T-helper 2 cell treated with Interferon-gamma antibody and Interleukin-4, amounts not matched to agents 5 μg/mL and 100 μg/mL, for 36 hours (primary cell): ENCODE data around the gene ASAP2.

ENCODE experiments used
- DNase-seq: peaks from one replicate; pipeline ENCODE4 v3.0.0; 2021; ENCODE audit warnings: low spot score
- H3K27ac Mint-ChIP-seq: one replicate; pipeline ENCODE4 v1.8.0; 2021; ENCODE audit warnings: mild to moderate bottlenecking, mixed read lengths
- H3K27me3 Mint-ChIP-seq: one replicate; pipeline ENCODE4 v1.8.0; 2021; ENCODE audit warnings: low read depth, mixed read lengths
- H3K36me3 Mint-ChIP-seq: one replicate; pipeline ENCODE4 v1.8.0; 2021; ENCODE audit warnings: low read depth, mixed read lengths
- H3K4me1 Mint-ChIP-seq: one replicate; pipeline ENCODE4 v1.8.0; 2021; ENCODE audit warnings: low read depth, mixed read lengths
- H3K4me3 Mint-ChIP-seq: one replicate; pipeline ENCODE4 v1.8.0; 2022; ENCODE audit warnings: mild to moderate bottlenecking, moderate library complexity, mixed read lengths
- H3K9me3 Mint-ChIP-seq: one replicate; pipeline ENCODE4 v1.8.0; 2021; ENCODE audit warnings: mixed read lengths

The ASAP2 gene

GRCh38 chr2:9311488-9311887 is 104.9 kb downstream of the ASAP2 start:
- H3K9me3 Mint-ChIP-seq: no peaks in the 10 kb centered on the region
- H3K36me3 Mint-ChIP-seq: no peaks in the 10 kb centered on the region
- H3K4me1 Mint-ChIP-seq: peaks cover 2% of the 10 kb centered on the region
- H3K27ac Mint-ChIP-seq: no peak overlapping the region
- H3K4me3 Mint-ChIP-seq: no peak overlapping the region
- no peak for DNase-seq
- H3K27me3 Mint-ChIP-seq: no peaks in the 10 kb centered on the region

DNA sequence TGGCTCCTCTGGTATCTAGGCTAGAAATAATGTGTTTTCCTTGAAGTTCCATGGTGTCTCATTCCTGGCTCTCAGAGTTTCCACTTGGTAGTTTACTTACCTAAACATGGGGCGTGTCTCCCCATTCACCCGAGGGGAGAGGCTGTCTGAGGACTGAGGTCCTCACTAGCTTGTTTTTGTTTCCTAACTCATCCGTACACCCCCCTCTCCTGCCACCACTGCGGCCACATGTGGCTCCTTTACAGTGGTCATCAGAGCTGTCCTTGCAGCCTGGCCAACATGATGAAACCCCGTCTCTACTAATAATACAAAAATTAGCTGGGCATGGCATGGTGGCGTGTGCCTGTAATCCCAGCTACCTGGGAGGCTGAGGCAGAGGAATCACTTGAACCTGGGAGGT is 106.0 kb downstream of the ASAP2 start:
- peaks cover 2% of the 10 kb centered on the region for H3K4me1 Mint-ChIP-seq
- no peak overlapping the region for H3K4me3 Mint-ChIP-seq
- no peaks in the 10 kb centered on the region for H3K9me3 Mint-ChIP-seq
- no peaks in the 10 kb centered on the region for H3K27me3 Mint-ChIP-seq
- H3K27ac Mint-ChIP-seq: no peak overlapping the region
- DNase-seq: no peak
- H3K36me3 Mint-ChIP-seq: no peaks in the 10 kb centered on the region

DNA sequence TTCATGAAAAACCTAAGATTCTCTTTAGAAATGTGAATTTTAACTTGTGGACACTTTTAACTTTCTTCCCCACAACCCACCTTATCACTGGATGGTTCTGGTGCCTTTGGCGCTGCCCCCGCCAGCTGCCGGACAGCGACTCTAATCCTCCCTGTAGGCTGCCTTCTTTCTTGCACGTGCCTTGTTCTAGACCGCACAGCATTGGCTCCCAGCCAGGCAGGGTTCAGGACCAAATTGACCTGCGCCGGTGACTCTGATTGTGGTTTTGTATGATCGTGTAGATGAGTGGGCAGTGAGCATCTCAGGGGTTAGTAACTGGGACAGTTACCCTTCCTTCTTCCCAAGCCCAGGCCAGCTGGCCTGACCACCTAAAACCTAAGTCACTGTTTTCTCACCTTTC is 106.8 kb downstream of the ASAP2 start:
- Mint-ChIP-seq H3K36me3 (no peaks in the 10 kb centered on the region), H3K4me1 (peaks cover 2% of the 10 kb centered on the region), H3K27ac (no peak overlapping the region), H3K4me3 (no peak overlapping the region), H3K27me3 (no peaks in the 10 kb centered on the region), H3K9me3 (no peaks in the 10 kb centered on the region)
- no peak for DNase-seq

DNA sequence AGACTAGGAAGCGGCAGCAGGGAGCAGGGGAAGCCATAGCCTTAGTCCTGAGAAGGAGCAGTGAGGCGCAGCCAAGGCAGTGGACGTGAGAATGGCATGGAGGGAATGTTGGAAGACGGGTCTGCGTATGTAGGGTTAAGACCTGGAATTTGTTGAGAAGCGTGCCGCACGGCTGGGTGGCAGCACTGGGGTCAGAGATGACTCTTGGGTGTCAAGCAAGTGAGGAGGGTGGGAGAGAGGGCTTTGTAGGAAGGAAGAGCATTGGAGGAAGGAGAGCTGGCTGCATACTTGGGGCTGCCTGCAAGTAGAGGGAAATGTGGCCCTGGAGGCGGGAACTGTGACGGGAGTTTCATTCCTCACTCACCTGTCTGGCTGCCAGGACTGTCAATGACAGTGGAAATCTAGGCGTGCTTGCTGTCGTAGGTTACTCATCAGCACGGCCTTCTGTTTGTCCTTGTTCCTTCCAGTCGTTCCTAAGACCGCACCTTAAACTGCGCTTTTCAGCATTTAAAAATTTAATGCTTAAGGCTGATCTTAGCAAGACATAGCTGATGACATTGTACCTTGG is 108.8 kb downstream of the ASAP2 start:
- Mint-ChIP-seq H3K4me1 (peaks cover 2% of the 10 kb centered on the region), H3K27me3 (no peaks in the 10 kb centered on the region), H3K9me3 (no peaks in the 10 kb centered on the region), H3K27ac (no peak overlapping the region), H3K4me3 (no peak overlapping the region), H3K36me3 (no peaks in the 10 kb centered on the region)
- no peak for DNase-seq

DNA sequence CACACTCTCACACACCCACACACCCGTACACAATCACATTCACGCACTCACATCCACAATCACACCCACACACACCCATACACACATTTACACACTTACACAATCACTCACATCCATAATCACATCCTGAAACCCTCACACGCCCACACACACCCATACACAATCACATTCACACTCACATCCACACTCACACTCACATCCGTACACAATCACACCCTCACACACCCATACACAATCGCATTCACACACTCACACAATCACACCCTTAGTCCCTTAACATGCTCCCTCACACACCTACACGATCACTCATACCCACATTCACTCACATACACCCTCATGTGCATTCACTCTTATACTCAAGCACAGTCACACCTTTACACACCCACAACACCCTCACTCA is 110.9 kb downstream of the ASAP2 start:
- H3K27me3 Mint-ChIP-seq: peaks cover 11% of the 10 kb centered on the region
- no peaks in the 10 kb centered on the region for H3K36me3 Mint-ChIP-seq
- no peaks in the 10 kb centered on the region for H3K9me3 Mint-ChIP-seq

GRCh38 chr2:9318461-9319337 is 112.1 kb downstream of the ASAP2 start:
- Mint-ChIP-seq H3K4me1 (no peaks in the 10 kb centered on the region), H3K9me3 (no peaks in the 10 kb centered on the region), H3K4me3 (no peak overlapping the region), H3K36me3 (no peaks in the 10 kb centered on the region), H3K27me3 (peaks cover 11% of the 10 kb centered on the region), H3K27ac (no peak overlapping the region)
- no peak for DNase-seq

More for the DNA sequence above, 110.9 kb downstream of the ASAP2 start:
- no peak for DNase-seq
- no peak overlapping the region for H3K27ac Mint-ChIP-seq
- no peak overlapping the region for H3K4me3 Mint-ChIP-seq
- H3K4me1 Mint-ChIP-seq: no peaks in the 10 kb centered on the region

DNA sequence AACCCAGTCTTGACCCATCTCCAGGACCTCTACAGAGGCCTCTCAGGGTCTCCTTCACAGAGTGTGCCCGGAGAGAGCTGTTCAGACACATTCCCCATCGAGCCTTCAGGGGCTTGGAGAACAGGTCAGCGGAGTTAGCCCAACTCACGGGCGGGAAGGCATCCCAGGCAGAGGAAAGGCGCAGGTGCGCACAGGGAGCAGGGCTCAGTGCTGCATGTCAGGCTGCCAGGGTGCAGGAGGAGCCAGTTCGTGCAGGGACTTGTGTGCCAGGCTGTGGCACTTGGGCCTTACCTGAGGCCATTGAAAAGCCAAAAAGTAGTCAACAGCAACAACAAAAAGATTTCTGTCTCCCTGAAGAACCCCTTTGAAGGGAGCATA is 112.7 kb downstream of the ASAP2 start:
- H3K36me3 Mint-ChIP-seq: no peaks in the 10 kb centered on the region
- no peak for DNase-seq
- H3K4me3 Mint-ChIP-seq: no peak overlapping the region
- peaks cover 11% of the 10 kb centered on the region for H3K27me3 Mint-ChIP-seq
- H3K4me1 Mint-ChIP-seq: no peaks in the 10 kb centered on the region
- H3K9me3 Mint-ChIP-seq: no peaks in the 10 kb centered on the region
- no peak overlapping the region for H3K27ac Mint-ChIP-seq

DNA sequence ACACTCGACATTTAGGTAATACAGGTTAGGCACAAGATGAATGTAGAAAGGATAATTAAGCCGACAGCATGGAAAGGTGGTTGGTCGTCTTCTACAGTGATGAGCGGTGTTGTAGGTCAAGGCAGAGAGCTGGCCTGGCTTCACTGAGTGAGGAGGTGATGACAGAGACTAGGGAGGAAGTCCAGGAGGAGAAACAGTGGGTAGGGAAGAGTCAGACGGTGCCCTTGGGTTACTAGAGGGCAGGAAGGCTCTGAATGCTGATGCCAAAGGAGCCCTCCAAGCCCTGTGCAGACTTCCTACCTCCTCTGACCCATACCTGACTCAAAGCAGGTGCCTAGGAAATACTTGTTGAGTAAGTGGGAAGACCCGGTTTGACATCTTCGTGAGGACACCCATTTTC is 116.0 kb downstream of the ASAP2 start:
- Mint-ChIP-seq H3K36me3 (no peaks in the 10 kb centered on the region), H3K4me1 (no peaks in the 10 kb centered on the region), H3K27ac (no peak overlapping the region), H3K27me3 (peaks cover 19% of the 10 kb centered on the region), H3K9me3 (no peaks in the 10 kb centered on the region), H3K4me3 (no peak overlapping the region)
- no peak for DNase-seq

DNA sequence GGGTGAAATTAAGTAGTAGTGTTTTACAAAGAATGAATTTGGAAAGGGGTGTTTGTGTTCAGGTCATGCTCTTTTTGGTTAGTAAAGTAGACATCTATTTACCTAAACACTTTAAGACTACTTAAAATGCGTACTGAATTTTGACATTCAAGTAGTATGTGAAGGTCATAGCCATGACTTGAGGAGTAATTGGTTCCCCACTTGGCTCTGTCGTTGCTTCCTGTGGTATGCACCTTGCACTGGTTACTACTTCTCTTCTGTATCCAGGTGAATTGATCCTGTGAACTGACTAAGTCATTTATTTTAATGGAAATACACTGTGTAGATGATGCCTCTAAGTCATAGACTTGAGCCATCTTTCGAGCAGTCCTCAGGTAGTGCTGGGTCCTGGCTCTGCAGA is 118.8 kb downstream of the ASAP2 start:
- H3K4me1 Mint-ChIP-seq: no peaks in the 10 kb centered on the region
- peaks cover 23% of the 10 kb centered on the region for H3K27me3 Mint-ChIP-seq
- no peak overlapping the region for H3K4me3 Mint-ChIP-seq
- H3K9me3 Mint-ChIP-seq: no peaks in the 10 kb centered on the region
- no peaks in the 10 kb centered on the region for H3K36me3 Mint-ChIP-seq
- no peak overlapping the region for H3K27ac Mint-ChIP-seq
- no peak for DNase-seq

GRCh38 chr2:9326975-9327374 is 120.4 kb downstream of the ASAP2 start:
- peaks cover 17% of the 10 kb centered on the region for H3K27me3 Mint-ChIP-seq
- no peaks in the 10 kb centered on the region for H3K4me1 Mint-ChIP-seq
- DNase-seq: no peak
- no peaks in the 10 kb centered on the region for H3K9me3 Mint-ChIP-seq
- H3K27ac Mint-ChIP-seq: no peak overlapping the region
- no peak overlapping the region for H3K4me3 Mint-ChIP-seq
- H3K36me3 Mint-ChIP-seq: no peaks in the 10 kb centered on the region

- H3K36me3 Mint-ChIP-seq: no peaks in the 10 kb centered on the region
- no peak for DNase-seq
- peaks cover 12% of the 10 kb centered on the region for H3K27me3 Mint-ChIP-seq
- no peak overlapping the region for H3K27ac Mint-ChIP-seq
- H3K9me3 Mint-ChIP-seq: no peaks in the 10 kb centered on the region
- H3K4me1 Mint-ChIP-seq: no peaks in the 10 kb centered on the region
- no peak overlapping the region for H3K4me3 Mint-ChIP-seq
Observed at GRCh38 chr2:9327873-9328352, 121.3 kb downstream of the ASAP2 start.

DNA sequence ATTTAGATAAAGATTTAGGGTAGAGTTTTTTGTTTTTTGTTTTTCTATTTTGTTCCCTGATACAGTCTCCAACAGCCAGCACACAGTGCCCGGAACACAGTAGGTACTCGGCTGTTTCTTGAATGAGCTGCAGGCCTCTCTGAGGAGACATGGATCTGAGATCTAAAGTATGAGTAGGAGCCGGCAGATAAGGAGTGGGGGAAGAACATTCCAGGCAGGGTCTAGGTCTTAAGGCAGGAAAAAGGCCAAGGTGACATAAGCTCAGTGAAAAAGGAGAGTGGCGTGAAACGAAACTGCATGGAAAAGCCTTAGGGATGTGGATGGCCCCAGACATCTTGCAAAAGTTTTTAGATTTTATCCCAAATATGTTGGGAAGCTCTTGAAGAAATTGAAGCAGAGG is 122.3 kb downstream of the ASAP2 start:
- H3K4me3 Mint-ChIP-seq: no peak overlapping the region
- peaks cover 15% of the 10 kb centered on the region for H3K27me3 Mint-ChIP-seq
- DNase-seq: no peak
- no peaks in the 10 kb centered on the region for H3K36me3 Mint-ChIP-seq
- H3K4me1 Mint-ChIP-seq: no peaks in the 10 kb centered on the region
- H3K9me3 Mint-ChIP-seq: no peaks in the 10 kb centered on the region
- H3K27ac Mint-ChIP-seq: no peak overlapping the region

DNA sequence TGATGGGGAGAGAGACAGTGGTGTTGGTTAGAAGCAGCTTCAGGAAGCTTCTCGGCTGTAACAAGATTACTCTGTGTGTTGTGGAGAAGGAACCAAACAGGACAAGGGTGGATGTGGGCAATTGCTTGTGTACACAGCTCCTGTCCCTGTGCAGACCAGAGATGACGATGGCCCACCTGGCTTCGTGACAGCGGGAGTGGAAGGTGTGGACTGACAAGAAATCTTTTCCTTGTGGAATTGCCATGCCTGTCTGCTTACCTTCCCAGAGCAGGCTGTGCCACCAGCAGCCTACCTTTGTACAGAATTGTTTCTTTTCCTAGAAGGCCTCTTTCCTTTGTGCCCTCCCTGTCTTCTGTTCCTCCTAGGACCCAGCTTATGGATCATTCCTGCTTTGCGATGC is 122.9 kb downstream of the ASAP2 start:
- Mint-ChIP-seq H3K36me3 (no peaks in the 10 kb centered on the region), H3K4me1 (no peaks in the 10 kb centered on the region), H3K4me3 (no peak overlapping the region), H3K9me3 (no peaks in the 10 kb centered on the region), H3K27ac (no peak overlapping the region), H3K27me3 (peaks cover 15% of the 10 kb centered on the region)
- no peak for DNase-seq

GRCh38 chr2:9330612-9331270 is 124.1 kb downstream of the ASAP2 start:
- no peak for DNase-seq
- Mint-ChIP-seq H3K27ac (no peak overlapping the region), H3K4me1 (no peaks in the 10 kb centered on the region), H3K9me3 (no peaks in the 10 kb centered on the region), H3K27me3 (peaks cover 10% of the 10 kb centered on the region), H3K36me3 (no peaks in the 10 kb centered on the region), H3K4me3 (no peak overlapping the region)
